Measurements from ENCODE around the gene ENTPD6.
"Not testable (repeated sequence)": the region's sequence is repeated elsewhere in the genome, so short reads cannot be mapped to it uniquely, and the experiment has no call there.

Gene ENTPD6

GRCh38 chr20:25238319-25239037 is 43.0 kb downstream of the ENTPD6 start:
- no peak overlapping the region for H3K4me3 ChIP-seq (ENCODE audit: low read depth, low read length)
- no peak for TF ChIP-seq CTCF (conservative IDR thresholded peaks at IDR 0.05; ENCODE audit: low read depth, low read length)
- DNase-seq (ENCODE audit: low read depth) = peak; percentile 74

- no peak for TF ChIP-seq CTCF (conservative IDR thresholded peaks at IDR 0.05; ENCODE audit: low read depth, low read length)
- no peak overlapping the region for H3K4me3 ChIP-seq (ENCODE audit: low read depth, low read length)
- DNase-seq (ENCODE audit: low read depth) = no peak
These were observed 44.2 kb downstream of the ENTPD6 start for GRCh38 chr20:25239387-25240370.

DNA sequence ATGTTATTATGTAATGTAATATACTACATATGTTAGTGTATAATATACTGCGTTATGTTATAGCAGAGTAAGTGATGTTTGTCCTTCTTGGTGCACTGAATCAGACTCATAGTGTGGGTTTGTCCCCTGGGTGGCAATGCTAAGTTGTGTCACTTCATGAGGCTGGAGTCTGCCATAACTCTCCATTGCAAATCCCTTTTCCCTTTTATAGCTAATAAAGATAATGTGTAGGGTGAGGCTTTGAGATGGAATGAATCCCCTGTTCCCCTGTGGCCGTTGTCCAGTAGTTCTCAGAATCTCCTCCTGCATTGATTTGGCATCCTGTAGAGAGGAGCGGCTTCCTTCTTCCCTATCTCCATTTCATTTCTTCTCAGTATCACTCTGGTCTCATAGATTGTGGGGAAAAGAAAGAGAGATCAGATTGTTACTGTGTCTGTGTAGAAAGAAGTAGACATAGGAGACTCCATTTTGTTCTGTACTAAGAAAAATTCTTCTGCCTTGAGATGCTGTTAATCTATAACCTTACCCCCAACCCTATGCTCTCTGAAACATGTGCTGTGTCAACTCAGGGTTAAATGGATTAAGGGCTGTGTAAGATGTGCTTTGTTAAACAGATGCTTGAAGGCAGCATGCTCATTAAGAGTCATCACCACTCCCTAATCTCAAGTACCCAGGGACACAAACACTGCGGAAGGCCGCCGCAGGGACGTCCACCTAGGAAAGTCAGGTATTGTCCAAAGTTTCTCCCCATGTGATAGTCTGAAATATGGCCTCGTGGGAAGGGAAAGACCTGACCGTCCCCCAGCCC is 45.5 kb downstream of the ENTPD6 start:
- not testable (repeated sequence) for H3K4me3 ChIP-seq (ENCODE audit: low read depth, low read length); DNase-seq (ENCODE audit: low read depth)

DNA sequence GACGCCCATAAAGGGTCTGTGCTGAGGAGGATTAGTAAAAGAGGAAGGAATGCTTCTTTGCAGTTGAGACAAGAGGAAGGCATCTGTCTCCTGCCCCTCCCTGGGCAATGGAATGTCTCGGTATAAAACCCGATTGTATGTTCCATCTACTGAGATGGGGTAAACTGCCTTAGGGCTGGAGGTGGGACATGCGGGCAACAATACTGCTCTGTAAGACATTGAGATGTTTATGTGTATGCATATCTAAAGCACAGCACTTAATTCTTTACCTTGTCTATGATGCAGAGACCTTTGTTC is 46.1 kb downstream of the ENTPD6 start:
- not testable (repeated sequence) for H3K4me3 ChIP-seq (ENCODE audit: low read depth, low read length); DNase-seq (ENCODE audit: low read depth)

GRCh38 chr20:25242231-25242630 is 46.7 kb downstream of the ENTPD6 start:
- no peak for TF ChIP-seq CTCF (conservative IDR thresholded peaks at IDR 0.05; ENCODE audit: low read depth, low read length)
- no peak for DNase-seq (ENCODE audit: low read depth)

DNA sequence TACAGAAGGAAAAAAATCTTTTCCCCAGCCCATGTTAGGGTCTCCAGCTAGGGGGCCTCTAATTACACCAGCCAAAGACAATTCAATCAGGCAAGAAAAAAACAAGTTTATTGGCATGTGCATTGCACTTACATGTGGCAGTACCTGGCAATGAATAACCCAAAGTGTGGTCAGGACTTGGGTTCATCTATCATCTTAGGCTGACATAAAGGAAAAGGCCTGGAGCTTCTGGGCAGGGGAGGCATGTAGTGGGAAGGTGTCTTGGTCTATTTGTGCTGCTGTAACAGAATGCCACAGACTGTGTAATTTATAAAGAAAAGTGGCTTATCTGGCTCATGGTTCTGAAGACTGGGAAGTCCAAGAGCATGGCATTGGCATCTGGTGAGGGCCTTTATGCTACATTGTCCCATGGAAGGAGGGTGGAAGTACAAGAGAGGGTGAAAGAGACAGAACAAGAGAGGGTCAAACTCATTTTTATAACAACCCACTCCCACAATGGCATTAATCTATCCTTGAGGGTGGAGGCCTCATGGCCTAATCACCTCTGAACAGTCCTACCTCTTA is 48.0 kb downstream of the ENTPD6 start:
- no peak for TF ChIP-seq CTCF (conservative IDR thresholded peaks at IDR 0.05; ENCODE audit: low read depth, low read length)
- no peak overlapping the region for H3K4me3 ChIP-seq (ENCODE audit: low read depth, low read length)
- no peak for DNase-seq (ENCODE audit: low read depth)

More at GRCh38 chr20:25242231-25242630, 46.7 kb downstream of the ENTPD6 start:
- H3K4me3 ChIP-seq (ENCODE audit: low read depth, low read length) = no peak overlapping the region

GRCh38 chr20:25244976-25245375 is 49.5 kb downstream of the ENTPD6 start:
- DNase-seq (ENCODE audit: low read depth) = no peak
- H3K4me3 ChIP-seq (ENCODE audit: low read depth, low read length) = no peak overlapping the region
- no peak for TF ChIP-seq CTCF (conservative IDR thresholded peaks at IDR 0.05; ENCODE audit: low read depth, low read length)
